ENCODE results near the gene ZNF526. TPM values are rescaled to one million over a fixed set of nuclear protein-coding genes. Genes with fewer than 3 reads are reported as not detected.
"Not testable (repeated sequence)": the region's sequence is repeated elsewhere in the genome, so short reads cannot be mapped to it uniquely, and the experiment has no call there.

ZNF526 gene
- total RNA-seq, 2 experiments from 2014 or later = 12.1 to 14.5 TPM

- no peaks in the 10 kb centered on the region for H3K27me3 Mint-ChIP-seq
- peak overlapping the region; percentile 77 for H3K4me3 Mint-ChIP-seq
- H3K9me3 Mint-ChIP-seq = no peaks in the 10 kb centered on the region
- H3K36me3 Mint-ChIP-seq = peaks cover 17% of the 10 kb centered on the region
- H3K4me1 Mint-ChIP-seq = peaks cover 27% of the 10 kb centered on the region
- peak; percentile 81 for DNase-seq
- peak overlapping the region; percentile 81 for H3K27ac Mint-ChIP-seq
Observed at GRCh38 chr19:42254089-42254849, 34.2 kb downstream of the ZNF526 start.

DNA sequence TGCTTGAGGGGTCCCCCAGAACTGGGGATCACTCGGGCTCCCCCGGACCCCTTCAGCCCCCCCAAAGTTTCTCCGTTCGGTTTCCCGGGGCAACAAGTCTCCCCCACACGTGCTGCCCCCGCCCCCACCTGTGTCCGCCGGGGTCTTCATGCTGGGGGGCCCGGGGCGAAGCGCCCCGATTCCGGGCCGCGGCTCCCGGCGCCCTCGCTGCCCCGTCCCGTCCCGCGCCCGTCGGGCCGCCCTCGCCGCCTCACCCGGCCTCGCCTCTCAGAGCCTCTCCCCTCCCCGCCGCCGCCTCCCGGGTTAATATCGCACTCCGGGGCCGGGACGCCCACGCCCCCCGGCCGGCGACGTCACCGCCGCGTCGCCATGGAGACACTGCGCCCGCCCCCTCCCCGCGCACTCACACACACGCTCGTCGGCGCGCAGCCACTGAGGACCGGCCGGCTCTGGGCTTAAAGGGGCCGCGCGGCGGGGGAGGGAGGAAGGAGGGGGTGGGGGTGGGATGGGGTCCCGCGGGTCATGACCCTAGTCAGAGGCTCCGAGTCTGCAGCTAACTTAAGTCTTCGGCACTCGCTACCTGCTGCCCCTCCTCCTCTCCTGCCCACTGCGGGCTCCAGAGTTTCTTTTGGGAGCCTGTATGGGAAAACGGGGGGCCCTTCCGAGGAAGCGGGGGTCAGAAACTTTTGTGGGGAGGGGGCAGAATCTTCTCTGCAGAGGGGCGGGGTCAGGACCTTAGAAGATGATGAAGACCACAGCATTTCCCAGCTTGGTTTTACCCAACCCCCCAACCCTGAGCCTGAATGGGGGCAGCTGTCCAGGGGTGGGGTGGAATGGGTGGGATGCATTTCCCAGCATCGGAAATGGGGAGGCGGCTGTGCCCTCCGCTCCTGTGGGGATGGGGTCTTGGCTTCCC, 35.0 kb downstream of the ZNF526 start, which contains the start of gene ERF:
Gene ERF, minus strand, starts transcription at position 279 of the 916 bp plus-strand sequence. Its CDS starts 129 bp downstream, at position 150.
- H3K27ac Mint-ChIP-seq = peak within 1 kb of the TSS; percentile 81
- no peaks in the 10 kb centered on the region for H3K27me3 Mint-ChIP-seq
- H3K4me1 Mint-ChIP-seq = peaks cover 24% of the 10 kb centered on the region
- H3K4me3 Mint-ChIP-seq = peak within 1 kb of the TSS; percentile 77
- peaks cover 16% of the 10 kb centered on the region for H3K36me3 Mint-ChIP-seq
- H3K9me3 Mint-ChIP-seq = no peaks in the 10 kb centered on the region
- peak; percentile 95 for DNase-seq

DNA sequence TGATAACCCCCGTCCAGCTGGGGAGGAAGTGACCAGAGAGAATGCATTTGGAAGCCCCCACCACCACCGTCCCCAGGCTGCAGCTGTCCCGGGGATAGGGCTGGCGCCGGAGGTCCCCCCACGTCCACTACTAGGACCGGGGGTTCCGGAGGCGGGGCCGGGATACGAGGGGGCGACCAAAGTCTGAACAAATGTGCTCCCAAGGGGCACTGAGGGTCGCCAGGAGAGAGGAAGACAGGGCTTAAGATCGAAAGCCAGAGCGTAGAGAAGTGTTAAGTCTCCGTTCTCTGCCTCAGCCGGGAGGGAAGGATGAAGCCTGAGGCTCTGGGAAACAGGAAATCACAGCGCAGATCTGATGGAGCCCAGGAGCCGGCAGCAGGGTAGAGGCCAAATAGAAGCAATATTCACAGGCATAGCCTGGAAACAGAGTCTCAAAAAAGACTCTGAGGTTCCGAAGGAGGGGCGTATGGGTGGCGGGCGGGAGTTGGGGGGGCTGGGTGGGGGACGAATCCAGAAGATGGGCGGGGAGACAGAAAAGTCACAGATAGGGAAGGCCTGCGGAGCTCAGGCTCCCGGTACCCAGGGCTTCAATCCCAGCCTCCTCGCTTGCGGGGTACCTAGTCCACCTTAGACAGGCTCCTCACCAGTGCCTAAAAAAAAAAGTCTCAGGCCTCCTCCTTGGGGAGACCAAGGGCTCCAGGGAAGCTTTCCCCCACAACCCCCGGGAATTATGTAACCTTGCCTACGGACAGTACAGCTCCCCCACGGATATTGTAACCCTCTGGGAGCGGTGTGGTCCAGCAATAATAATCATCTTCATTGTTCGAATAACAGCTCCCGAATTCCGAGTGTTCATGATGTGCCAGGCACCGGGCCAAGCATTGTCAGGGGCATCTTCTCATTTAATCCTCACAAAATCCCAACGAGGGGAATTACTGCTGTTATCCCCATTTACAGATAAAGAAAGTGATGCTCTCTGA, 35.9 kb downstream of the ZNF526 start:
- no peaks in the 10 kb centered on the region for H3K27me3 Mint-ChIP-seq
- peaks cover 17% of the 10 kb centered on the region for H3K4me1 Mint-ChIP-seq
- peak; percentile 24 for DNase-seq

DNA sequence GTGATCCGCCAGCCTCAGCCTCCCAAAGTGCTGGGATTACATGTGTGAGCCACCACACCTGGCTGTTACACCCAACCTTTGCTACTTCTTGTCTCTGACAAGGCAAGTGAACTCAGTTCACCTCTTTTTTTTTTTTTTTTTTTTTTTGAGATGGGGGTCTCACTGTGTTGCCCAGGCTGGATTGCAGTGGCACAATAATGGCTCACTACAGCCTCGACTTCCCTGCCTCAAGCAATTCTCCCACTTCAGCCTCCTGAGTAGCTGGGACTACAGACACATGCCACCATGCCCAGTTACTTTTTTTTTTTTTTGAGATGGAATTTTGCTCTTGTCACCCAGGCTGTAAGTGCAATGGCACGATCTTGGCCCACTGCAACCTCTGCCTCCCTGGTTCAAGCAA, 37.7 kb downstream of the ZNF526 start:
- not testable (repeated sequence) for H3K27me3 Mint-ChIP-seq, H3K4me1 Mint-ChIP-seq, H3K27ac Mint-ChIP-seq, H3K36me3 Mint-ChIP-seq, H3K9me3 Mint-ChIP-seq, H3K4me3 Mint-ChIP-seq, DNase-seq

More for the DNA sequence above, 35.9 kb downstream of the ZNF526 start:
- Mint-ChIP-seq H3K9me3 (no peaks in the 10 kb centered on the region), H3K36me3 (peaks cover 16% of the 10 kb centered on the region), H3K27ac (no peak overlapping the region), H3K4me3 (peak overlapping the region; percentile 77)

DNA sequence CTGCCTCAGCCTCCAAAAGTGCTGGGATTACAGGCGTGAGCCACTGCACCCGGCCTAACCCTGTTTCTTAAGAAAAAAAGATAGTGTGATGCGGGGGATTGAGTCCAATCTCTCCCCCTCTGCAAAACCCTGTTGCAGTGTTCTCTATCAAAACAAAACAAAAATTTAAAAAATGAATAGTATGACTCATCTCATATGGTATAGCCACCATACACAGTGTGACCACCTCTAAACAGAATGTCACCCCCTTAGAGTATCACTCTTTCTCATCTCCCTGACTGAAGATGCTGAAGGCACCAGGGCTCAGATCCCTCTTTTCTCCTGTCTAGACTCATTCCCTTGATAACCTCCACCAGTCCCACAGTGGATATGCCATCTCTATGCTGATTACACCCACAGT, 41.7 kb downstream of the ZNF526 start:
- peaks cover 4% of the 10 kb centered on the region for H3K4me1 Mint-ChIP-seq
- H3K9me3 Mint-ChIP-seq = no peaks in the 10 kb centered on the region
- no peak for DNase-seq
- H3K27ac Mint-ChIP-seq = no peak overlapping the region
- no peaks in the 10 kb centered on the region for H3K27me3 Mint-ChIP-seq
- no peak overlapping the region for H3K4me3 Mint-ChIP-seq
- H3K36me3 Mint-ChIP-seq = no peaks in the 10 kb centered on the region

DNA sequence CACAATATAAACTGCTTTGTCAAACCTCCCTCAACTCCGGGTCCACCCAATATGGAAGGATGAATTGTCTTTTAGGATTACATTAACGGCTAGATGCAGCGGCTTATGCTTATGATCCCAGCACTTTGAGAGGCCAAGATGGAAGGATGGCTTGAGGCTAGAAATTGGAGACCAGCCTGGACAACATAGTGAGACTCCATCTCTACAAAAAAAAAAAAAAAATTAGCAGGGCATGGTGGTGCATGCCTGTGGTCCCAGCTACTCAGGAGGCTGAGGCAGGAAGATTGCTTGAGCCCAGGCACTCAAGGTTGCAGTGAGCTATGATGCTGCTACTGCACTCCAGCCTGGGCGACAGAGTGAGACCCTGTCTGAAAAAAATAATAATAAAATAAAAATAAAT, 46.0 kb downstream of the ZNF526 start:
- H3K4me3 Mint-ChIP-seq, DNase-seq, H3K9me3 Mint-ChIP-seq, H3K27ac Mint-ChIP-seq, H3K36me3 Mint-ChIP-seq, H3K27me3 Mint-ChIP-seq: not testable (repeated sequence)
- peaks cover 23% of the 10 kb centered on the region for H3K4me1 Mint-ChIP-seq

GRCh38 chr19:42266928-42267603, 47.0 kb downstream of the ZNF526 start:
- H3K36me3 Mint-ChIP-seq, H3K27ac Mint-ChIP-seq, H3K9me3 Mint-ChIP-seq, H3K27me3 Mint-ChIP-seq, H3K4me3 Mint-ChIP-seq, DNase-seq: not testable (repeated sequence)
- H3K4me1 Mint-ChIP-seq = peaks cover 22% of the 10 kb centered on the region

DNA sequence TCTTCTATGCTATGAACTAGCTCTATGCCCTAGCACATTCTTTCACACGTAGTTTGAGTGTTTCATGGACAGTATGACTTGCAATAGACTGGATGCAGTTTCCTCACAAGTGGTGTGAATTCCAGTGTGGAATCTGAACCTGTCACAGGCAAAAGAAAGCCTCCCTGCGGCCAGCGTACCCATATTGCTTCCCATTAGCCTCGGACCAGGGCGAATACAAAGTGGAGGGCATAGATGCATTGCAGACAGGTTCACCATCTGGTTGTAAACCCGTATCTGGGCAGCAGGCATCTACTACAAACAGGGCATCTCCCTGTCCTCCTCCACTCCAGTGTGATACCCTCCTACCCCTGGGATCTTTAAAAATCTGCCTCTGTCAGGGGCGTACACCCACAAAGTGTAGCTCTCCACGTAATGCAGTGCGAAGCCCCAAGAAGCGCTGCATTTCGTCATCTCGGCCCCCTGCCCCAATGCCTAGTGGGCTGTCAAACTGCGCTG, 47.6 kb downstream of the ZNF526 start:
- no peak for DNase-seq
- Mint-ChIP-seq H3K9me3 (no peaks in the 10 kb centered on the region), H3K4me1 (peaks cover 22% of the 10 kb centered on the region), H3K27me3 (no peaks in the 10 kb centered on the region), H3K36me3 (peaks cover 7% of the 10 kb centered on the region), H3K4me3 (no peak overlapping the region), H3K27ac (no peak overlapping the region)

- H3K27ac Mint-ChIP-seq = no peak overlapping the region
- no peaks in the 10 kb centered on the region for H3K9me3 Mint-ChIP-seq
- H3K36me3 Mint-ChIP-seq = peaks cover 7% of the 10 kb centered on the region
- no peak overlapping the region for H3K4me3 Mint-ChIP-seq
- H3K4me1 Mint-ChIP-seq = peaks cover 22% of the 10 kb centered on the region
- peak; percentile 97 for DNase-seq
- H3K27me3 Mint-ChIP-seq = no peaks in the 10 kb centered on the region
Observed at GRCh38 chr19:42268142-42268703, 48.1 kb downstream of the ZNF526 start.

- peak within 1 kb of the TSS; percentile 94 for H3K4me3 Mint-ChIP-seq
- H3K27me3 Mint-ChIP-seq = no peaks in the 10 kb centered on the region
- no peaks in the 10 kb centered on the region for H3K9me3 Mint-ChIP-seq
- no peak within 1 kb of the TSS for H3K27ac Mint-ChIP-seq
- peaks cover 7% of the 10 kb centered on the region for H3K36me3 Mint-ChIP-seq
- peak; percentile 99 for DNase-seq
- H3K4me1 Mint-ChIP-seq = peaks cover 22% of the 10 kb centered on the region
Observed at GRCh38 chr19:42268704-42269477, 48.8 kb downstream of the ZNF526 start, which contains the start of gene CIC. Gene CIC, plus strand, starts transcription at chr19:42269252. Its CDS starts 2,532 bp downstream, at chr19:42271784.

DNA sequence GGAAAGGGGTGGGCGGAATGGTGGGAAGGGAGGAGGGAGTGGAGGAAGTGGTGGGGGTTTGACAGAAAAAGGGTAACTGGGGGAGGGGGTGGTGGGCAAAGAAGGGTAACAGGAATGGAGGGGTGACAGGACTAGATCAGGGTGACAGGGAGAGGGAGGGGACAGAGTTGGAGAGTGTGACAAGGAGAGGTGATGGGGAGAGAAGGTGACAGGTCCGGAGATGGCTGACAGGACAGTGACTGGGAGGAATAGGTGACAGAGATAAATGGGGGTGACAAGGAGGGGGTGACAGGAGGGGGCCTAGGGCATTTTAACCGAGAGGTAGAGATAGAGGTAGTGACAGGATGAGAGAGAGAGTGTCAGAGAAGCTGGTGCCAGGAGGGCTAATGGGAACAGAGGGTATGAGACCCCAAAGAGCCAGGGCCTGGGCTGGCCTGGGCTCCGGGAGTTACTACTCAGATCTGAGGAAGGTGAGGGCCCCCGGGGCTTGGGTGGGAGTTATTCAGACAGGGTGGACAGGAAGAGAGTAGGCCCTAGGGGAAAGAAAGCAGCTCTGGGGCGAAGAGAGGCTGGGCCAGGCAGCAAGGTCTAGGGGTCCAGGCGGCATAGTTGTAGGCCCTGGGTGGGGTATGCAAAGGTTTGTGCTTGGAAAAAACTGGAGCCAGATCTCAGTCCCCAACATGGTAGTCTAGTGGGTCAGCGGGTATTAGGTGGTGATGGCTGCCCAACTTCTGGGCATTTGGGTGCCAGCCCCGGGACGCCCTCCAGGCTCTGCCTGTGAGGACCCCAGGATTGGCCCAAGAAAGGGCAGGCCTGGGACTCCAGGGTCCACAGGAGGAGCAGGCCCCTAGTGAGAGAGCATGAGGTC, 49.6 kb downstream of the ZNF526 start:
- H3K4me3 Mint-ChIP-seq = peak overlapping the region; percentile 94
- H3K9me3 Mint-ChIP-seq = no peaks in the 10 kb centered on the region
- H3K27me3 Mint-ChIP-seq = no peaks in the 10 kb centered on the region
- peaks cover 7% of the 10 kb centered on the region for H3K36me3 Mint-ChIP-seq
- DNase-seq = no peak
- peaks cover 23% of the 10 kb centered on the region for H3K4me1 Mint-ChIP-seq
- no peak overlapping the region for H3K27ac Mint-ChIP-seq

- Mint-ChIP-seq H3K9me3 (no peaks in the 10 kb centered on the region), H3K27me3 (no peaks in the 10 kb centered on the region), H3K36me3 (peaks cover 7% of the 10 kb centered on the region), H3K27ac (no peak overlapping the region), H3K4me3 (peak overlapping the region; percentile 94), H3K4me1 (peaks cover 30% of the 10 kb centered on the region)
- peak; percentile 76 for DNase-seq
Observed at GRCh38 chr19:42270346-42271044, 50.4 kb downstream of the ZNF526 start.

Data from activated naive CD8-positive, alpha-beta T cell treated with anti-CD3 and anti-CD28 coated beads for 36 hours (primary cell).